Parathyroid adenoma (tissue), 2 donors: ENCODE measurements around the gene STPG2.

Experiments used
- H2AFZ ChIP-seq: fragments of 300-600 bp; sonication (generic); one replicate; pipeline ENCODE4 v1.7.0; 2017; ENCODE audit warnings: antibody characterized with exemption, mild to moderate bottlenecking
- H3K27ac ChIP-seq: fragments of 300-600 bp; sonication (generic); one replicate; pipeline ENCODE4 v1.7.0; 2017
- H3K27me3 ChIP-seq: fragments of 300-600 bp; sonication (generic); one replicate; pipeline ENCODE4 v1.7.0; 2017; ENCODE audit warnings: low read length; ENCODE audit not compliant: control insufficient read depth, insufficient read depth
- H3K36me3 ChIP-seq: fragments of 300-600 bp; sonication (generic); one replicate; pipeline ENCODE4 v1.7.0; 2017; ENCODE audit warnings: low read length; ENCODE audit not compliant: control insufficient read depth, insufficient read depth
- H3K4me1 ChIP-seq: fragments of 300-600 bp; sonication (generic); one replicate; pipeline ENCODE4 v1.7.0; 2017; ENCODE audit warnings: control low read depth
- H3K4me2 ChIP-seq: fragments of 300-600 bp; sonication (generic); one replicate; pipeline ENCODE4 v1.7.0; 2017; ENCODE audit warnings: low read length
- H3K4me3 ChIP-seq: fragments of 300-600 bp; sonication (generic); one replicate; pipeline ENCODE4 v1.7.0; 2017; ENCODE audit warnings: low read depth, low read length
- H3K79me2 ChIP-seq: fragments of 300-600 bp; sonication (generic); one replicate; pipeline ENCODE4 v1.7.0; 2017; ENCODE audit warnings: control low read depth
- H3K9ac ChIP-seq: fragments of 300-600 bp; sonication (generic); one replicate; pipeline ENCODE4 v1.7.0; 2017; ENCODE audit warnings: mild to moderate bottlenecking
- H3K9me3 ChIP-seq: fragments of 300-600 bp; sonication (generic); one replicate; pipeline ENCODE4 v1.7.0; 2017; ENCODE audit warnings: low read length; ENCODE audit not compliant: control insufficient read depth
- CTCF ChIP-seq: fragments of 300-600 bp; sonication (generic); IDR thresholded peaks from one replicate; pipeline ENCODE4 v1.7.0; 2017; ENCODE audit warnings: antibody characterized with exemption, mild to moderate bottlenecking
- donor health status: primary hyperparathyroidism.

Gene STPG2

DNA sequence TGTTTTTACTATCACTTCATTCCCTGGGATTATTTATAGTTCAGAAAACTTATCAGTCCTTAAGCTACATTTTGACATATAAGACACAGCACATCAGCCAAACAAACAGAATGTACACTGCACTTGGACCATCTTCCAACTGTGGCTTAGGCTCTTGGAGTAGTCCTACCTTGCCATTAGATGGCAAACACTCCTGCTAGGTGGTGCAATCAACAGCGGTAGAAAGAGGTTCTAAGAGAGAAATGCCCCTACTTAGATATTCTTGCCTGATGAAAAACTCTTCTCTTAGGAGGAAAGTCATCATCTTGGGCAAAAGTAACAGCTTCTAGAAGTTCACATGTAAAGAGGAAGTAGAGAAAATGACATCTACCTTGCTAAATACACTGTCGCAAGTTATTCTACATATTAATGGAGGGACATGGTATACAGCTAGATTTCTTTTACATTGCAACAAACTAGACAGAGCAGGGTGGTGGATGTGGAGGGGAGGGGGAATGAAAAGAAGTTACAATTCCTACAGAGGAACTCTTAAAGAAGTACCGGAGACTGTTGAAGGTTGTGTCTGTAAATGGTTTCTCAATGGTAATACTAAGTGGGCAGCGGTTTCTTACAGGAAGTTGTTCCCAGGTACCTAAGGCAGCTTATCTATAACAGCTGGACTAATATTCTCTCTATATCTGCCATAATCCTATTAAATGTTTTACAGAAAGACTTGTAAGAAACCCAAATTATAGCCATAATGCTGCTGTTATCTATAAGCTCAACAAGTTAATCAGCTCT is 8.1 kb upstream of the STPG2 start:
- H3K4me3 ChIP-seq = no peak overlapping the region
- no peak overlapping the region for H3K9ac ChIP-seq
- no peaks in the 10 kb centered on the region for H3K9me3 ChIP-seq
- no peaks in the 10 kb centered on the region for H3K4me1 ChIP-seq
- H3K36me3 ChIP-seq = no peaks in the 10 kb centered on the region
- H3K27me3 ChIP-seq = no peaks in the 10 kb centered on the region
- H2AFZ ChIP-seq = no peak overlapping the region
- no peak overlapping the region for H3K27ac ChIP-seq
- no peak for TF ChIP-seq CTCF
- no peaks in the 10 kb centered on the region for H3K79me2 ChIP-seq
- no peak overlapping the region for H3K4me2 ChIP-seq

DNA sequence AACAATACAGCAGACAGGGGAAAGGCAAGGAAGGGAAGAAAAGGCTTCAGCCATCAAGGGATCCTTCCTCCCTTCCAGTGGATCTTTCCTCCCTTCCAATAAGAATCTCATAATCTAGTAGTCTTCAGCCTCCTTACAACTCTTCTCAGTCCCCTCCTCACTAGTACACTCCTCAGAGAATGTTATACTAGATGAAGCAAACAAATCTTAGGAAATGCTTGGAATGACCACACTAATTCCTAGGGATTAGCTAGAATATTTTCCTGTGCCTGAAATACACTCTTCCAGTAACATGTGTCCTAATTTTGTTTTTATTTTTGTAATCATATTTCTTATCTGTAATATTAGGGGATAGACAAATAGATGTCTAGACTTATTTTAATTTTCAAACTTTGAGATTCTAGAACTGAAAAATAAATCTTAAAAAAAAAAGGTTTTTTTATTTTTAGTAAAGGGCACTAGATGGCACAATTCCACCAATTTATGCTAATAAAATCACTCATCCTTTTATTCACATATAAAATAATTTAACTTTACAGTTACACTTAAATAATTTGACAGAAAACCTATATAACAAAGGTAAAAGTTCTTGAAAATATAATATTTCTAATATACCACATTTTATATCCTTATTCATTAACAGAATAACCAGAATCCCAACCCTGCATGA is 7.0 kb upstream of the STPG2 start:
- no peak for TF ChIP-seq CTCF

GRCh38 chr4:98148856-98149255 is 5.6 kb upstream of the STPG2 start:
- TF ChIP-seq CTCF = no peak

More for the DNA sequence above, 7.0 kb upstream of the STPG2 start:
- no peak overlapping the region for H2AFZ ChIP-seq
- H3K4me2 ChIP-seq = no peak overlapping the region
- H3K4me3 ChIP-seq = no peak overlapping the region
- no peaks in the 10 kb centered on the region for H3K79me2 ChIP-seq
- no peaks in the 10 kb centered on the region for H3K9me3 ChIP-seq
- no peaks in the 10 kb centered on the region for H3K36me3 ChIP-seq
- H3K27ac ChIP-seq = no peak overlapping the region
- H3K4me1 ChIP-seq = no peaks in the 10 kb centered on the region
- no peaks in the 10 kb centered on the region for H3K27me3 ChIP-seq
- no peak overlapping the region for H3K9ac ChIP-seq

GRCh38 chr4:98126141-98126540 is 17.1 kb downstream of the STPG2 start:
- H3K4me1 ChIP-seq = no peaks in the 10 kb centered on the region
- TF ChIP-seq CTCF = no peak
- no peaks in the 10 kb centered on the region for H3K27me3 ChIP-seq
- no peak overlapping the region for H2AFZ ChIP-seq
- no peak overlapping the region for H3K27ac ChIP-seq
- no peaks in the 10 kb centered on the region for H3K36me3 ChIP-seq
- H3K4me3 ChIP-seq = no peak overlapping the region
- H3K4me2 ChIP-seq = no peak overlapping the region
- H3K79me2 ChIP-seq = no peaks in the 10 kb centered on the region
- H3K9me3 ChIP-seq = no peaks in the 10 kb centered on the region
- H3K9ac ChIP-seq = no peak overlapping the region

More at GRCh38 chr4:98148856-98149255, 5.6 kb upstream of the STPG2 start:
- Histone ChIP-seq H3K27me3 (no peaks in the 10 kb centered on the region), H3K36me3 (no peaks in the 10 kb centered on the region), H3K79me2 (no peaks in the 10 kb centered on the region), H3K4me1 (no peaks in the 10 kb centered on the region), H3K4me2 (no peak overlapping the region), H3K9me3 (no peaks in the 10 kb centered on the region), H3K4me3 (no peak overlapping the region), H3K9ac (no peak overlapping the region), H3K27ac (no peak overlapping the region), H2AFZ (no peak overlapping the region)
